Calu3 (cell line): Measurements from ENCODE around the gene PANK2. TPM values are rescaled to one million over a fixed set of nuclear protein-coding genes. Genes with fewer than 3 reads are reported as not detected.

Source experiments
- BruUV-seq: library from RNA; stranded (reverse); fragments of 400-500 nt; replicated peaks from 2 replicates; lab custom pipeline; 2021; lab: Mats Ljungman, UMichigan
- CTCF ChIA-PET: fragments of 300-600 bp; sonication (Branson Sonifier 250); formaldehyde crosslinking; loops from one replicate; lab custom pipeline; 2022; ENCODE audit warnings: antibody characterized with exemption; lab: Charles Lee
- DNase-seq: peaks from one replicate; pipeline ENCODE4 v3.0.0; 2022
- H3K27ac Mint-ChIP-seq: one replicate; pipeline ENCODE4 v1.8.0; 2022; ENCODE audit warnings: mixed read lengths; ENCODE audit not compliant: unreplicated experiment
- H3K27me3 Mint-ChIP-seq: one replicate; pipeline ENCODE4 v1.8.0; 2022; ENCODE audit warnings: mixed read lengths; ENCODE audit not compliant: unreplicated experiment
- H3K36me3 Mint-ChIP-seq: one replicate; pipeline ENCODE4 v1.8.0; 2022; ENCODE audit warnings: mild to moderate bottlenecking, moderate library complexity, mixed read lengths; ENCODE audit not compliant: insufficient read depth, unreplicated experiment
- H3K4me1 Mint-ChIP-seq: one replicate; pipeline ENCODE4 v1.8.0; 2022; ENCODE audit warnings: mild to moderate bottlenecking, low read depth, mixed read lengths; ENCODE audit not compliant: unreplicated experiment
- H3K4me3 Mint-ChIP-seq: one replicate; pipeline ENCODE4 v1.8.0; 2022; ENCODE audit warnings: mild to moderate bottlenecking, low read depth, moderate library complexity, mixed read lengths; ENCODE audit not compliant: unreplicated experiment
- H3K9me3 Mint-ChIP-seq: one replicate; pipeline ENCODE4 v1.8.0; 2022; ENCODE audit warnings: low read depth, mixed read lengths; ENCODE audit not compliant: unreplicated experiment
- CTCF ChIP-seq: fragments of 200-600 bp; IDR thresholded peaks from one replicate; pipeline ENCODE4 v1.8.0; 2022; ENCODE audit warnings: antibody characterized with exemption; ENCODE audit not compliant: unreplicated experiment
- intact Hi-C: fragments of 100-400 bp; cut with micrococcal nuclease; formaldehyde crosslinking; loops from one replicate; pipeline ENCODE4 v1.10.0; 2022; ENCODE audit not compliant: unreplicated experiment
- total RNA-seq: library from RNA; stranded (reverse); gene quantifications from 2 replicates; pipeline ENCODE4 v1.2.3, GENCODE V29; 2022

Gene PANK2
- total RNA-seq, 1 experiment from 2014 or later, result 37.9 TPM

DNA sequence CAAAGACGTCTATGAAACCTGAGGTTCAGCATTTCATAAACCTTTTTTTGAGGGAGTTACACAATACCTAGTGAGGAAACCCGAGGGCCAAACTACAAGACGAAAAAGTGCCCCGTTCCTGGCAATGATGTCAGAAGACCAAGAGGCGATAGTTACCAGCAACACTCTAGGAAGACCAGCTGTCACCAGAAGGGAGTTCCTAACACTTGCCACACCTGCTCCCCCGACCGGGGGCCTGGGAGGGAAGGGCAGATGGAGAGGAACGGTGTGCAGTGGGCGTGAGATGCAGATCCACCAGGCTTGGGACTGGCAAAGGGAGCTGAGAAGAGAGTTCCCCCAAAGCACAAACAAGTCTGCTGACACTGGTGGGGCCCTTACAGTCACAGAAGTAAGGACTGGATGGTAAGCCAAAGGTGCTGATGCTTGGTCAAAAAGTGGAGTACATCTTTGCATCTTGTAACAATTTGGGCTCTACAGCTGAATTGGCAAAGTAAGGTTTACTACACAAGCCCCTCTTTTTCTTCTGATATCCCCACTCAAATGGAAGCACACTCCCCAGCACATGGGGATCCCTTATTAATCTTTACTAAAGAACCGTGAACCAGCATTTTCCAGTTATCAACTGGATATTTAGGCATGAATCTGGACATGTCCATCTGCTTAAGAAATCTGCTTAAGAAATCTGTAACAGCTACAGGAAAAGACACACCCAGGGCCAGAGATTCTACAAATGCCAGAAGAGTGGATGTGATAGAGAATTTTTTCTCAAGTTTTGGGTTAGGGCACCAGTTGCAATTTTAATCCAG, 38.5 kb downstream of the PANK2 start:
- intact Hi-C loops, result no loop called here
- CTCF ChIA-PET, result no interaction called here
- no peak for DNase-seq
- no peak for TF ChIP-seq CTCF
- no peak overlapping the region for H3K4me3 Mint-ChIP-seq
- peak overlapping the region; percentile 80 for H3K27ac Mint-ChIP-seq
- H3K4me1 Mint-ChIP-seq, result peaks cover 4% of the 10 kb centered on the region
- no peaks in the 10 kb centered on the region for H3K27me3 Mint-ChIP-seq
- peaks cover 53% of the 10 kb centered on the region for H3K36me3 Mint-ChIP-seq
- no TSS peak for BruUV-seq
- H3K9me3 Mint-ChIP-seq, result no peaks in the 10 kb centered on the region

DNA sequence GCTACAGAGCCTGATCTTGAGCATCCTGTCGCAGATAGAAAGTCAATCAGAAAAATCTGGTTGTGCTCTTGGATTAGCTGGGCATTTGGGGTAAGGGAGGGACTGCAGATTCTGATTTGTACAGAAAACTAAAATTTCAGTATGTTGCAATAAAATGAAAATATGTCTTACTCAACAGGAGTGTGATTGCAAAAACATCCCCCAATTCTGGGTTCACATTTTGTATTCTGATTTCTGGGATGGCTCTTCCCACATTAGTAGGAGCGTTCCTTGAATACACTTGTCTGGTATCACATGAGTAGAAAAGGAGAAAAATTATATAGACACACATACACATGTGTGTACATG, 40.5 kb downstream of the PANK2 start:
- intact Hi-C loops, result no loop called here
- no peak for DNase-seq
- H3K36me3 Mint-ChIP-seq, result peaks cover 41% of the 10 kb centered on the region
- CTCF ChIA-PET, result no interaction called here
- TF ChIP-seq CTCF, result no peak
- no TSS peak for BruUV-seq
- H3K4me3 Mint-ChIP-seq, result no peak overlapping the region
- no peaks in the 10 kb centered on the region for H3K9me3 Mint-ChIP-seq
- H3K27me3 Mint-ChIP-seq, result no peaks in the 10 kb centered on the region
- H3K27ac Mint-ChIP-seq, result peak overlapping the region; percentile 15
- H3K4me1 Mint-ChIP-seq, result no peaks in the 10 kb centered on the region

- Mint-ChIP-seq H3K36me3 (peaks cover 33% of the 10 kb centered on the region), H3K9me3 (no peaks in the 10 kb centered on the region), H3K4me3 (no peak overlapping the region), H3K27me3 (no peaks in the 10 kb centered on the region), H3K27ac (no peak overlapping the region), H3K4me1 (no peaks in the 10 kb centered on the region)
- intact Hi-C loops, result no loop called here
- DNase-seq, result no peak
- CTCF ChIA-PET, result no interaction called here
- no peak for TF ChIP-seq CTCF
- no TSS peak for BruUV-seq
Measured at GRCh38 chr20:3930265-3931206, 41.3 kb downstream of the PANK2 start.

DNA sequence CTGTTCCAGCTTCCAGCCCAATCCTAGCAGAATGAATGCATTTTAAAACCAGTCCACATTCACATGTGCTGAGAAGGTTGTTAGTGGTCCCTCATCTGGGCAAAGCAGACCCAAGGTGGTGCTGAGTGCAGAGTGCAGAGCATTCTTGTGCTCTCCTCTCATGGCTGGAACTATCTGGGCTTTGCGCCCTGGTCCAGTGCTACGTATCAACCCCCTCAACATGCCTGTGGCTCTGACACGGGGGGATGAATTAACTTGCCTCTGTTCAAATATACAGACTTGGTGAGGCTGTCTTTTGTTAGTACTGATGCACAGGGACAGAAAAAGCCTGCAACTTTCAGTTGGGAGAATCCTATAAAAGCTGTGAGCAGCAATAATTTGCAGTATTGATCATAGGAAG, 42.5 kb downstream of the PANK2 start:
- CTCF ChIA-PET, result interaction anchor here (0.5 kb wide), 1 partner anchor 14 kb away, joined by 4 read pairs; no protein-coding TSS in a partner anchor
- Mint-ChIP-seq H3K4me1 (no peaks in the 10 kb centered on the region), H3K36me3 (peaks cover 29% of the 10 kb centered on the region), H3K4me3 (no peak overlapping the region), H3K9me3 (no peaks in the 10 kb centered on the region), H3K27ac (no peak overlapping the region), H3K27me3 (no peaks in the 10 kb centered on the region)
- BruUV-seq, result TSS peak; percentile 10
- TF ChIP-seq CTCF, result no peak
- DNase-seq, result no peak
- intact Hi-C loops, result no loop called here
